Fibroblast of lung (primary cell): ENCODE results near the gene MUC2. TPM values are rescaled to one million over a fixed set of nuclear protein-coding genes. Genes with fewer than 3 reads are reported as not detected.

Source experiments
- DNase-seq, 2 donors: peaks; one replicate each; pipeline versions ENCODE4 v3.0.0 to v3.0.0-alpha.2; 2010; ENCODE audit warnings: low read depth in 2 of 2
- H2AFZ ChIP-seq: 2 replicates; pipeline ENCODE4 v1.5.1; 2012; ENCODE audit warnings: low read length, control low read depth, inconsistent platforms
- H3K27ac ChIP-seq: 2 replicates; pipeline ENCODE4 v1.5.1; 2011; ENCODE audit warnings: low read length, control low read depth; ENCODE audit not compliant: insufficient read depth
- H3K27me3 ChIP-seq: 2 replicates; pipeline ENCODE4 v1.5.1; 2011; ENCODE audit warnings: mild to moderate bottlenecking, low read length; ENCODE audit not compliant: control insufficient read depth, insufficient read depth
- H3K36me3 ChIP-seq: 2 replicates; pipeline ENCODE4 v1.5.1; 2011; ENCODE audit warnings: low read length; ENCODE audit not compliant: control insufficient read depth, insufficient read depth
- H3K4me1 ChIP-seq: 2 replicates; pipeline ENCODE4 v1.5.1; 2011; ENCODE audit warnings: low read length; ENCODE audit not compliant: control insufficient read depth, insufficient read depth; ENCODE audit errors: extremely low read depth
- H3K4me2 ChIP-seq: 2 replicates; pipeline ENCODE4 v1.5.1; 2011; ENCODE audit warnings: low read length, control low read depth; ENCODE audit not compliant: insufficient read depth; ENCODE audit errors: extremely low read depth
- H3K4me3 ChIP-seq, 4 experiments: fragments of 200-600 bp in 1 of 4; sonication (generic) in 1 of 4; replicated peaks in 1 of 4; 2 replicates each; pipeline ENCODE4 v1.5.1; 2011 to 2016; ENCODE audit warnings: low read length in 4 of 4, low read depth in 3 of 4, mild to moderate bottlenecking in 3 of 4, control low read depth in 2 of 4, inconsistent platforms in 1 of 4, mixed read lengths in 1 of 4; ENCODE audit not compliant: insufficient read depth in 1 of 4; ENCODE audit errors: control extremely low read depth in 1 of 4
- H3K79me2 ChIP-seq: 2 replicates; pipeline ENCODE4 v1.5.1; 2012; ENCODE audit warnings: mild to moderate bottlenecking, low read length, inconsistent platforms; ENCODE audit not compliant: control insufficient read depth, insufficient read depth
- H3K9ac ChIP-seq: 2 replicates; pipeline ENCODE4 v1.5.1; 2011; ENCODE audit warnings: mild to moderate bottlenecking, low read length, control low read depth; ENCODE audit not compliant: insufficient read depth
- H3K9me3 ChIP-seq: 2 replicates; pipeline ENCODE4 v1.5.1; 2012; ENCODE audit warnings: low read depth, low read length; ENCODE audit not compliant: control insufficient read depth, insufficient read depth
- H4K20me1 ChIP-seq: 2 replicates; pipeline ENCODE4 v1.5.1; 2011; ENCODE audit warnings: low read length; ENCODE audit not compliant: control insufficient read depth, insufficient read depth; ENCODE audit errors: extremely low read depth
- CTCF ChIP-seq, 2 donors: IDR thresholded peaks in 1 of 2; conservative IDR thresholded peaks in 1 of 2; 1 replicate in 1 of 2; 2 replicates in 1 of 2; pipeline ENCODE4 v1.5.1; 2011 to 2012; ENCODE audit warnings: low read length in 2 of 2, control low read depth in 1 of 2, inconsistent platforms in 1 of 2, low read depth in 1 of 2, mild to moderate bottlenecking in 1 of 2
- EZH2 ChIP-seq: IDR thresholded peaks from 2 replicates; pipeline ENCODE4 v1.5.1; 2012; ENCODE audit warnings: low read length, control low read depth, mild to moderate bottlenecking; ENCODE audit errors: missing control alignments
- polyA plus RNA-seq, 2 donors: library from polyadenylated mRNA; depleted of rRNA in 1 of 2; stranded (reverse) in 1 of 2; unstranded in 1 of 2; fragments of >200 nt; gene quantifications; 2 replicates each; pipeline ENCODE4 v1.2.1, GENCODE V29; 2011 to 2012; ENCODE audit warnings: missing spikeins in 1 of 2
- total RNA-seq: library from RNA; depleted of rRNA; stranded (reverse); fragments of >200 nt; gene quantifications from 2 replicates; pipeline ENCODE4 v1.2.1, GENCODE V29; 2014

MUC2 gene
- total and polyA plus RNA-seq, 2 donors (not counting 1 experiment from before 2014, with no cell fraction given): not detected

GRCh38 chr11:1084561-1085439, 10.1 kb downstream of the MUC2 start:
- Histone ChIP-seq H3K36me3 (no peaks in the 10 kb centered on the region), H3K9ac (no peak overlapping the region), H3K79me2 (no peaks in the 10 kb centered on the region), H3K4me2 (no peak overlapping the region), H3K27me3 (no peaks in the 10 kb centered on the region), H3K9me3 (no peaks in the 10 kb centered on the region), H3K27ac (no peak overlapping the region), H3K4me1 (no peaks in the 10 kb centered on the region), H2AFZ (no peak overlapping the region), H3K4me3 (no peak overlapping the region), H4K20me1 (no peaks in the 10 kb centered on the region)
- DNase-seq: no peak
- TF ChIP-seq CTCF (conservative IDR thresholded peaks at IDR 0.05 in 1 of 2, IDR thresholded peaks at IDR 0.05 in 1 of 2; ENCODE audit: low read depth in 1 of 2, low read length in 2 of 2): no peak

DNA sequence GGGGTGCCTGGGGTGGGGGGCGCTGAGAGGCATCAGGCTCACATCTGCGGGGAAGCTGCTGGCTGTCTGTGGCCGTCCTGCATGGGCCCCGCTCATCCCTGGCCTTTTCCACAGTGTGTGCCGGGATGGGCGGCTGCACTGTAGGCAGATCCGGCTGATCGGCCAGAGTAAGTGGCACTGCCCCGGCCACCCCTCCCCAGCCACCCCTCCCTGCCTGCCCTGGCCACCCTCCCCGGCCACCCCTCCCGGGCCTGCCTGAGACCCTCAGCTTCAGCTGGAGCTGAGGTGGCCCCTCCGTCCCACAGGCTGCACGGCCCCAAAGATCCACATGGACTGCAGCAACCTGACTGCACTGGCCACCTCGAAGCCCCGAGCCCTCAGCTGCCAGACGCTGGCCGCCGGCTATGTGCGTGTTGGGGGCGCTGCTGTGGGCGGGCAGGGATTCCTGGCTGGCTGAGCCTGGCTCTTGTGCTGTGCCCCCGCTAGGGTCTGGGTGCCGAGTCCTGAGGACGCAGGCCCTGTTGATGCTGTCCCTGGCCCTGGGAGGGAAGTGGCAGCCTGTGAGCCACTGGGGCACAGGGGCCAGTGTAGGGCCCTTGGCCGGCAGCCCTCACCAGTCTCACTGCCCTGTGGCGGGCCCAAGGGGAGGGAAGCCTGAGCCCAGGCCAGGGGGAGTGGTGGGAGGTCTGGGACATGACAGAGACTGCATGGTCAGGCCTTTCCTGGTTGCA, 10.9 kb downstream of the MUC2 start:
- no peaks in the 10 kb centered on the region for H3K36me3 ChIP-seq
- no peaks in the 10 kb centered on the region for H3K79me2 ChIP-seq
- TF ChIP-seq EZH2 (no peak), CTCF (conservative IDR thresholded peaks at IDR 0.05 in 1 of 2, IDR thresholded peaks at IDR 0.05 in 1 of 2; ENCODE audit: low read depth in 1 of 2, low read length in 2 of 2) (no peak)
- no peak overlapping the region for H3K4me2 ChIP-seq
- DNase-seq: no peak
- no peaks in the 10 kb centered on the region for H3K4me1 ChIP-seq
- H3K27me3 ChIP-seq: no peaks in the 10 kb centered on the region
- no peaks in the 10 kb centered on the region for H3K9me3 ChIP-seq
- H3K9ac ChIP-seq: no peak overlapping the region
- no peak overlapping the region for H3K27ac ChIP-seq
- no peaks in the 10 kb centered on the region for H4K20me1 ChIP-seq
- no peak overlapping the region for H2AFZ ChIP-seq
- H3K4me3 ChIP-seq: no peak overlapping the region
